ELF-1 (cell line): ENCODE results near the gene GAS7.

Experiments
- DNase-seq: peaks from one replicate; pipeline ENCODE4 v3.0.0-alpha.2; 2016; ENCODE audit warnings: low read depth, low spot score

The GAS7 gene

DNA sequence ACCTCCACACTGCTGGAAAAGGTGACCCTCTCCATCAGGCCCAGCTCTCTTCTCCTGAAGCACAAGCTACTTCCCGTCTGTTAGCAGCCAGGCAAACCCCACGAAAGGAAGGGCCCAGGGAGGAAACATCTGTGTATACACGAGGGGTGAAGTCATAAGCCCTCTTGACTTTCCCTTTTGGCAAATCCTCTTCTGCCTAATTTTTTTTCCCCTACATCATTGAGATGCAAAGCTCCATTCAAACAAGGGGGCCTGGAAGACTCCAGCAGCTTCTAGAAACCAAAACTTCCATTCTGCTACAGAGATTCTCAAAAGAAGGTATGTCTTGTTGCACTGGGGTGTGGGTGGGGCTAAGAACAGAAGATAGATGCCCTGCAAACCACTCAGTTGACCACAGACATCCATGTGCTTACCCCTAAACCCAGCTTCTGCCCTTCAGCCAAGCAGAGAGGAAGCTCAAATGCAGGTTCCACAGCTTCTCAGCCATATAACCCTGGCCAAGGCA, 147.8 kb downstream of the GAS7 start:
- no peak for DNase-seq

DNA sequence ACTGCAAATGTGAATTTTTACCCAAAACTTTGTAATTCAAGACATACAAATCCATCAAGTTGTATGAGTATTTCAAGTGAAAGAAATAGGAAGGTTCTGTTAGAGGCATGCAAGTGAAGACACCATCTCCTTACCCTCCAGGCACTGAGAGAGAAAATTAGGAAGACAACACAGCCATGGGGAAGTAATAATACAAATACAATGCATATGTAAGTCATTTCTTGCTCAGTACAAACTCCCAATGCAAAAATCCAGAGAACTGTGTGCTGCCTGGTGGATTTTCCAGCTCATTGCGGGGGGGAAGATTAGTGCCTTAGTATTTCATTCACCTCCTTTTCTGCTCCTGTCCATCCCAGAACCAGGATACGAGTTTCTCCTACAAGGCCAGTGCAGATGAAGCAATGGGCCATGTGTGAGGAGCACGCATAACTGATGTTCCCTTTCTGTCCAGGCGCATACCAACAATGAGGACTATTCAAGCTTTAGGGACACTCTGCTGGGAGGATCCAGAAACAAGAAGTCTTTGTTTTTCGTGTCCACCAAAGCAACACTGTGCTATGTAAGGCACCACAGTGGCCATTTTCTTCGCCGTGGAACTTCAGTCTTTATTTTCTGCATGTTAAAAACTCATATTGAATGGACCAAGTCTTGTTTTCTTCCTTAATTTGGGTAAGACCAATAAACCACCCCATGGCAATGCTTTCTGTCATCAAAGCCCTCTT, 149.6 kb downstream of the GAS7 start:
- no peak for DNase-seq

- DNase-seq: no peak
These were observed 151.3 kb downstream of the GAS7 start for GRCh38 chr17:10046786-10047785.

GRCh38 chr17:10045871-10046658, 152.3 kb downstream of the GAS7 start:
- no peak for DNase-seq

GRCh38 chr17:10042589-10043244, 155.7 kb downstream of the GAS7 start:
- DNase-seq: peak; percentile 34

- no peak for DNase-seq
These were observed 156.4 kb downstream of the GAS7 start for GRCh38 chr17:10041916-10042588.

- no peak for DNase-seq
These were observed 157.2 kb downstream of the GAS7 start for GRCh38 chr17:10041287-10041612.

GRCh38 chr17:10036511-10037061, 161.8 kb downstream of the GAS7 start:
- DNase-seq: no peak

DNA sequence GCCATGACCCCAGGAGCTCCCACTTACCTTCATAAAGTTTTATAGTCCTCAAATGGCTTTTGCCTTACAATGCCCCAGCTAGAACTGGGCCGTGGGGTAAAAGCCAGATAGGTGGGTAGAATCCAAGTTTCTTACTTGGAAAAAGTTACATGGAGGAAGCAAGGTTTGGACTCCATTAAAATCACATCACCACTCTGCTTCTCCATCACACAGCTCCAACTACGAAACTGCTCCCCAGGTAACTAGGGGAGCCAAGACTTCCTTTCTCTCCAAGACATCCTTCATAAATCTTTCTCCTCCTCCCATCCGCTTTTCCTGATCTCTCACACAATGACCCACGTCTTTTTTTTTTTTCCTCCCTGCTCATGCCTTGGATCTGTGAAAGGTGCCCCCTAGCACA, 162.5 kb downstream of the GAS7 start:
- no peak for DNase-seq

- no peak for DNase-seq
These were observed 163.5 kb downstream of the GAS7 start for GRCh38 chr17:10034719-10035475.

DNA sequence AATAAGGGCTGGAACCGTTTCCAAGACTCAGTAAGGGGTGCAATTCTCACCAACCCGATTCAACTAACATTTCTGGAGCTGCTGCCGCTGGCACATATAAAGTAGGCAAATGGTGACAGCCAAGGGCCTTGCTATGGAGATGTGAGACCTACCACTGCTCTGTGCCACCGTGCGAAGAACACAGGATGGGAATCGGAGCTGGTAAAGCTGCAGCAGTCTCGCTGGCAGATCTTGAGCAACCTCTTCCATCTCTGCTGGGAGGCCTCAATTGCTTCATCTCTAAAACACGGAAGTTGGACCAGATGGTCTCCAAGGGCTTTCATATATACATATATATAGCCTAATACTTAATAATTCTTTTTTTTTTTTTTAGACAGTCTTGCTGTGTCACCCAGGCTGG, 164.4 kb downstream of the GAS7 start:
- no peak for DNase-seq

DNA sequence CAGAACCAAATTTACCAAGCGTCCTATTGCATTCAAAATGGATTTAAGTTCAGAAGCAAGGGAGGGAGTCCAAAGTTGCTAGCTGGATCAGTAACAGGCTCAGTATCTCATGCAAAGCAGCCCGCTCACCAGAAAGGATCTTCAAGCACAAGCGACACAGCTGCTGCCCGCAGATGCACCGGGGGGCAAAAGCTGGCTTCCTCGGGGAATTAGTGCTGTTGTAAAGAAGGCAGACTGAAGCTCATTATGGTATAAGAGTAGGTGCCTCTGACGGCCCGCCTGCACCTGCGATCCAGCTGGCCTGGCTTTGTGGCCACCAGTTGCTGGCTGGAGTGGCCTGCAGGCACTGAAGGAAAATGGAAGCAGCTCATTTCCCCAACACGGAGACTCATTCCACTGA, 165.0 kb downstream of the GAS7 start:
- peak; percentile 37 for DNase-seq

GRCh38 chr17:10032118-10032852, 166.1 kb downstream of the GAS7 start:
- no peak for DNase-seq

DNA sequence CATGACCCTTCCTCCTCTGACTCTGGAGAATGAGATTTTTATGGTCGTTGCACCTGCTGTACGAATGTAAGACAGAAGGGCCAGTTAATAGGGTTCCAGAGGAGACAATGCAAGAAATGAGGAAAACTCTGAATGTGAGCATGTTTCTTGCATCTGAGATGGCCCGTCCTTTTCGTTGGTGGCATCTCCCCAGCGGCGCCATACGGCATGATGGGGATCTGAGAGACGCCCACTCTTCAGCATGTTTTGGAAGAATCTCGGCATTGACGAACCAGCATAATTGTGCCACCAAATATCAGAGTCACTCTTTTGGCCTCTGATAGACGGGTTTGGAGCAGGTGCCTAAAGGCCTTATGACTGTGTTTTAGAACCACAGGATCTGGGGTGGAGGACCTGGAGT, 166.8 kb downstream of the GAS7 start:
- DNase-seq: no peak

- no peak for DNase-seq
These were observed 167.3 kb downstream of the GAS7 start for GRCh38 chr17:10031127-10031526.

DNA sequence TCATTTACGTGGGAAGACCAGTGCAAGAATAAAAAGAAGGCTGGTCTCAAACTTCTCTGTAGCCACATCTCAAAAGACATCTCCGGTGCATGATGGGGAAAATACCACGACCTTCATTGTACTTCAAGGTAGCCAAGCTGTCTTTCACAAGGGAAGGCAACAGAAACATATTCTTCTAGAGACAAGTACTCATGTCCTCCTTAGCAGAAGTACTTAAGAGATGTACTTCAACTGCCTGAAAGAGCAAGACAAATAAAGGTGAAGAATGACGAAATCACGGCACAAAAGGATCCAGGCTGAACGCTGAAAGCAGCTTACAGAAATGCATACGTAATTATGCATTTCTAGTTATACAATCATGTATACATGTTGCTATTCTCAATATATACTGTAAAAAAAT, 169.3 kb downstream of the GAS7 start:
- DNase-seq: no peak

- DNase-seq: no peak
These were observed 172.2 kb downstream of the GAS7 start for GRCh38 chr17:10025976-10026901.

GRCh38 chr17:10025224-10025623, 173.2 kb downstream of the GAS7 start:
- DNase-seq: no peak
